ENCODE results near the gene DPF3.

DNA sequence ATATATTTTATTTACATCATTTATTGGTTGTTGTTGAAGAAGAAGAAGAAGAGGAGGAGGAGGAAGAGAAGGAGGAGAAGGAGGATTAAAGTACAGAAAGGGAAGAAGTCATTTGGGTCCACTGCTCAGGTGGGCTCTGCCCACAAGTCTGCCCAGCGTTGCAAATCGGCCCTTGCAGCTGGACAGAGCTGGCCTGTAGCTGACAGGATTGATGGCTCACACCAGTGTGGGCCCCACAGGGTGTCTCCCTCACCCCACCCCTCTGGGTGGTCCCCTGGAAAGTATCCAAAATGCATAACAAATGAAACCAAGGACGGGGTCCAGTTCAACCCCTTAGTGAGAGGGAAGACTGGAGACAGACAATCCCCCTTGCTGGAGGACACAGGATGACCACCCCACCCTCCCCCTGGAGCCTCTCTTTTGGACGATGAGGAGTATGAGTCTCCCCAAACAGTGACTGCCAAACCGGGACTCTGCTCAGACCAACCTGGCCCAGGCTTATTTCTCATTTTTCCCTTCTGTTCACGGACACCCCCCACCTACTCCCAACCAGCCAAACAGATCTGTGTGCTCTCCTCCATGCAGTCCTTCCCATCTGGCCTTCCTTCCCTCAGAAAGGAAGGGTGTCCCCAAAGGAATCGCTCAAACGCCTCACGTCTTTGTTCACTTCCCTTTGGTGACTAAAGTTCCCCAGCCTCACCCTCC is 17.7 kb downstream of the DPF3 start:
- TF ChIP-seq ASH2L (IDR thresholded peaks at IDR 0.05; ENCODE audit: insufficient read length, low read depth, low read length) (no peak), SP4 (CRISPR knock-in tag; IDR thresholded peaks at IDR 0.05) (no peak), ZNF703 (CRISPR knock-in tag; IDR thresholded peaks at IDR 0.05; ENCODE audit: borderline replicate concordance) (no peak)
- TF ChIP-seq, protein P1, sequence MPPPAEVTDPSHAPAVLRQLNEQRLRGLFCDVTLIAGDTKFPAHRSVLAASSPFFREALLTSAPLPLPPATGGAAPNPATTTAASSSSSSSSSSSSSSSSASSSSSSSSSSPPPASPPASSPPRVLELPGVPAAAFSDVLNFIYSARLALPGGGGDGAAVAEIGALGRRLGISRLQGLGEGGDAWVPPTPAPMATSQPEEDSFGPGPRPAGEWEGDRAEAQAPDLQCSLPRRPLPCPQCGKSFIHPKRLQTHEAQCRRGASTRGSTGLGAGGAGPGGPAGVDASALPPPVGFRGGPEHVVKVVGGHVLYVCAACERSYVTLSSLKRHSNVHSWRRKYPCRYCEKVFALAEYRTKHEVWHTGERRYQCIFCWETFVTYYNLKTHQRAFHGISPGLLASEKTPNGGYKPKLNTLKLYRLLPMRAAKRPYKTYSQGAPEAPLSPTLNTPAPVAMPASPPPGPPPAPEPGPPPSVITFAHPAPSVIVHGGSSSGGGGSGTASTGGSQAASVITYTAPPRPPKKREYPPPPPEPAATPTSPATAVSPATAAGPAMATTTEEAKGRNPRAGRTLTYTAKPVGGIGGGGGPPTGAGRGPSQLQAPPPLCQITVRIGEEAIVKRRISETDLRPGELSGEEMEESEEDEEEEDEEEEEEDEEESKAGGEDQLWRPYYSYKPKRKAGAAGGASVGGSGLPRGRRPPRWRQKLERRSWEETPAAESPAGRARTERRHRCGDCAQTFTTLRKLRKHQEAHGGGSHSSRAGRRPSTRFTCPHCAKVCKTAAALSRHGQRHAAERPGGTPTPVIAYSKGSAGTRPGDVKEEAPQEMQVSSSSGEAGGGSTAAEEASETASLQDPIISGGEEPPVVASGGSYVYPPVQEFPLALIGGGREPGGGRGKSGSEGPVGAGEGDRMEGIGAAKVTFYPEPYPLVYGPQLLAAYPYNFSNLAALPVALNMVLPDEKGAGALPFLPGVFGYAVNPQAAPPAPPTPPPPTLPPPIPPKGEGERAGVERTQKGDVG (CRISPR knock-in tag; IDR thresholded peaks at IDR 0.05; ENCODE audit: borderline replicate concordance): no peak
